NCI-H748 (cell line): ENCODE measurements around the gene DUOX2.
"Not testable (repeated sequence)": the region's sequence is repeated elsewhere in the genome, so short reads cannot be mapped to it uniquely, and the experiment has no call there.

ENCODE experiments used
- DNase-seq: peaks from one replicate; lab custom pipeline; 2025; ENCODE audit not compliant: unreplicated experiment; lab: John Stamatoyannopoulos, UW

DUOX2 gene

DNA sequence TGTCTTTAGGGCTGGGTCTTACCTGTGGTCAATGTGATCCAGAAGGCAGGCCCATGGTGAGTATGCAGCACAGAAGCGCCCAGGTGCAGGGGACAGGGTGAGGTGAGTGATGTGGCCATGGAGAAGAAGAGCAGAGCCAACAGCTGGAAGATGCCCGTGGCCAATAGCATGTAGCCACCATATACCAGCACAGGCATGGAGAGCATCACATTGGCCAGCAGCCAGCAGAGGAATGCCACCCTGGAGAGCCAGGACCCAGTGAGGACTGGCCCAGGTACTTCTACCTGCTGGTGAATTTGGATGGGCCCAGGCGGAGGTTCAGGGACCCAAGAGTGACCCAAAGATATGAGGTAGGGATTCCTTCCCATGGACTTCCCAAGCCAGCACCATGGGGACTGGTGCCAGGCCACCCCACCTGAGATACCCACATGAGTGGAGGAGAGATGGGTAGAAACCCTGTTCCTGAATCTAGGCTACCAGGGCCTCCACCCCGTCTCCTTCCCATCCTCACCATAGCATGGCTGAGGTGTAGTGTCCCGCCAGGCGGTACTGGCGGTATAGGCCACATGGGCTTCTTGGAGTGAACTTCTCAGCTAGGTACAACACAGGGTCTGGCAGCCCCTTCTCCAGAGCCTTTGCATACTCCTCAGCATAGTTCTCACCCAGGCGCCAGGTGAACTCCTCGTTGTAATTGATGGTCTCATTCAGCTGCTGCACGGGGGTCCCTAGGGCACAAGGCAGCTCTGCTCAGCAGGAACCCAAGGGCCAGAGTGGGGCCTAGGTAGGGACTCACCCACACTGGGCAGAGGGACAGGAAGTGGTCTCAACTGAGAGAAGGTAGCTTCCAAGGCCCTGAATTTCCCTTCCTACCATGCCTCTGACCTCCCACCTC lies 6.4 kb upstream of the DUOX2 start:
- no peak for DNase-seq

DNA sequence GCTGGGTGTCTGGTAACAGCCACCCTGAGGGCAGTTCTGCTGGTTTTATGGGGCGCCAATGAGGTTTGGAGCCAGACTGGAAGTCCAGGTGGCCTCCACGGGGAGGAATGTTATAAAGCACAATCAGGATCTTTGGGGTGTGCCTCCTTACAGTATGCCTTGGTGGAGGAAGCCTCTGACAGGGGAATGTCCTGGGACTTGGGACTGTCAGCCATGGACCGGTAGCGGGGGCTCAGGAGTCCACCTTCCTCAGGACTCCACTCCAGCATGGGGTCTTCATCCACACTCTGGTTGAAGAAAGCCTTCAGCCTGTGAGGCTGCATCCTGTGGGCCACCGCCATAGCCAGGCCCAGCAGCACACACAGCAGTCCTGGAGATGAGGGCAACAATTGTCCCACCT lies 5.0 kb upstream of the DUOX2 start:
- no peak for DNase-seq

DNA sequence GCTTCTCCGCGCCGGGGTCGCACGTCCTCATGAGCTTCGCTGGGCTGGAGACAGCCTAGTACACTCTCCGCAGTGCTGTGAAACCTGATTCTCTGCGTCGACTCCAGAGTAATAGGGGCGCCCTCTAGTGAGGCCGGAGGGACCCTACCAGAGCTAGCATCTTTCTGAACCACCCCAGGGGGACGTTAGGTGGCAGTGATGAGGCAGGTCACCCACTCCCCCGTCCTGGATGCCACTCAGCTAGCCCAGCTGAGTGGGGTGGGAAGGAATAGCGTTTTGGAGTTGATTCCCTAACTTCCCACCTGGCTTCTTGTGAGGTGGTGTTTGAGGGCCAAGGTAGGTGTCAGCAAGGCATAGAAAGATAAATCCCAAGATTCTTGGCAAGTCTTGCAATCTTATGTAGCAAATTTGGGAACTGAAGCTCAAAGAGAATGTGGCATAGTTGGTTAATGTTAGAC lies 4.2 kb upstream of the DUOX2 start:
- DNase-seq = peak; percentile 87

DNA sequence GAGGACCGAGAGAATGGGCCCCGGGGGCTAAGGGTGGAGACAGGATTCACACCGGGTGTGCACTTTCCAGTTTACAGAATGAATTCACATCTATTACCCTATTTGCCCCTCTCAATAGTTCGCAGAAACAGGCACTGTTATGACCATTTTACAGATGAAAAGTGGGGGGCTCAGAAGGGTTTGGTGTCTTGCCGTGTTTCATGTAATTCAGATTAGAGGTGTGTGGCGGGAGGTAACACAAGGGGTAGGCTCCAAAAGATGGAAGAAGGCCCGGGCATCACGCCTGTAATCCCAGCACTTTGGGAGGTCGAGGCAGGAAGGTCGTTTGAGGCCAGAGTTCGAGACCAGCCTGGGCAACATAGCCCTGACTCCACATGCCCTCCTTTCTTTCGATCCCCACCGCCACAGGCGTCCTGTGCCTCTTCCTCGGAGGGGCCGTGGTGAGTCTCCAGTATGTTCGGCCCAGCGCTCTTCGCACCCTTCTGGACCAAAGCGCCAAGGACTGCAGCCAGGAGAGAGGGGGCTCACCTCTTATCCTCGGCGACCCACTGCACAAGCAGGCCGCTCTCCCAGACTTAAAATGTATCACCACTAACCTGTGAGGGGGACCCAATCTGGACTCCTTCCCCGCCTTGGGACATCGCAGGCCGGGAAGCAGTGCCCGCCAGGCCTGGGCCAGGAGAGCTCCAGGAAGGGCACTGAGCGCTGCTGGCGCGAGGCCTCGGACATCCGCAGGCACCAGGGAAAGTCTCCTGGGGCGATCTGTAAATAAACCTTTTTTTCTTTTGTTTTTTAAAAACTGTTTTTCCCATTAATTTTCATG lies 3.5 kb upstream of the DUOX2 start:
- DNase-seq = no peak

DNA sequence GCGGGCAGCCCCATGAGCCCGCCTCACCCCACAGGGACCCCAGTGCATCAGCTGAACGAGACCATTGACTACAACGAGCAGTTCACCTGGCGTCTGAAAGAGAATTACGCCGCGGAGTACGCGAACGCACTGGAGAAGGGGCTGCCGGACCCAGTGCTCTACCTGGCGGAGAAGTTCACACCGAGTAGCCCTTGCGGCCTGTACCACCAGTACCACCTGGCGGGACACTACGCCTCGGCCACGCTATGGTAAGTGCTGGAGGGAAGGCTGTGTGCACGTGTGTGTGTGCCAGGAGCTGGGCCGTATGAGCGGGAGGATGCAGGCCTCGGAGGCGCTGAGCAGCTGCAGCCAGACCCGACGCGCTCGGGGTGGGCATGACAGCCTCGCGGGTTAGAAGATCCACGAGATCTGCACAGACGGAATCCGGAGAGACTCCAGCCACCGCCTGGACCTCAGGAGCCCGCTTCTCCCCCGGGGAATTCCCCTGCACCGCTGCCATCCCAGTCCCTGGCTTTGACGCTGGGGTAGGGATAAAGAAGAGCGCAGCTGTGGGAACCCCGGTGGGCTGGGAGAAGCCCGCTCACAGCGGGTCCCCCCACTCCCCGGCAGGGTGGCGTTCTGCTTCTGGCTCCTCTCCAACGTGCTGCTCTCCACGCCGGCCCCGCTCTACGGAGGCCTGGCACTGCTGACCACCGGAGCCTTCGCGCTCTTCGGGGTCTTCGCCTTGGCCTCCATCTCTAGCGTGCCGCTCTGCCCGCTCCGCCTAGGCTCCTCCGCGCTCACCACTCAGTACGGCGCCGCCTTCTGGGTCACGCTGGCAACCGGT lies 2.7 kb upstream of the DUOX2 start:
- no peak for DNase-seq

DNA sequence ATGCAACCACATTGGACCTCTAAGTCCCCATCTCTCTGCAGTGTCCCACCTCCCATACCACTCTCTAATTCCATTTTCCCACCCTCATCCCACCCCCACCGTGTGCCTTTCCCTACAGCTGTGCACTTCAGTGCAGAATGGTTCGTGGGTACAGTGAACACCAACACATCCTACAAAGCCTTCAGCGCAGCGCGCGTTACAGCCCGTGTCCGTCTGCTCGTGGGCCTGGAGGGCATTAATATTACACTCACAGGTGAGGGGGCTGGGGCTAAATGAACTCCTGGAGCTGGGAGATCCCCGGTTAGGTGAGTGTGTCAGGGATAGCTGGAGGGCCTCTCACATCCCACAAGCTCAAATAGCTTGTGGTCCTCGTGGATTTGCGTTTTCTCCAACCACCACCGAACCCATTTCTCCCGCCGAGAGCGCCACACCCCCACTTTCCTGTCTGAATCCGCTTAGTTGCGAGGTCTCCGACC lies 2.1 kb upstream of the DUOX2 start:
- DNase-seq = no peak

DNA sequence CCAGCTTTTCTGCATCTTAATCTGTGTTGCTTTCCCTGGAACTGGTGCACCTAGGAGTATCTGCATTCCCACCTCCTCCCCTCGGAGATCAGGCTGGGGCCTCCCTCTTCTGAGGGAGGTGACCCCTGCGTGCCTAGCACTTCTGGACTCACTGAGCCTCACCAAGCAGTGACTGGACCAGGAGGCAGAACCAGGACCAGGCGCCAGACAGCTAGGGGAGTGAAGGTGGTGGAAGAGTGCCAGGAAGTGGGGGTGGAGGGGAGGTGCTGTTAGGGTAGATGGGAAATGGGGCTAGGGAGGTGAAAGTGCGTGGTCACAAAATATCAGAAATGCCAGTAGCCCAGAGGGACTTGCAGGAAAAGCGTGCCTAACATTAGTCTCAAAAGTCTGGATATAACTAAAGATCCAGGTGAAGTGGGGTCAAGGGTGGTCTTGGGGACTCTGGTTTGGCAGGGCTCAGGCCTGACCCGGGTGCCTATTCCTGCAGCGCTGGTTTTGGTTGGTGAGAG lies 1.4 kb upstream of the DUOX2 start:
- no peak for DNase-seq

DNA sequence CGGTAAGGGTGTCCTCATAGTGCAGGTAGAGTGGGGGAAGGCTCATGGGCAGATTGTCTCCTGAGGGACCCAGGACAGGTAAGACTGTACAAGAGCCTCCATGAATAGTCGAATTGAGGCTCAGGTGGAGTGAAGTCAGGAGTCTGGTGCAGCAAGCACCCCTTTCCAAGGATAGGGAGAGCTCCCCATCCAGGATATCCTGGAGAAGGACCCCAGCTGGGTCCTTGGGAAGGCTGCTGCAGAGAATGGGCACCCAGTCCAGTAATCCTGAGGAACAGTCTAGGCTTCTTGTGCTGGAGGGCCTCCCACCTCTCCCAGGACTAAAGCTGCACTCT lies 746 bp upstream of the DUOX2 start:
- DNase-seq = no peak

DNA sequence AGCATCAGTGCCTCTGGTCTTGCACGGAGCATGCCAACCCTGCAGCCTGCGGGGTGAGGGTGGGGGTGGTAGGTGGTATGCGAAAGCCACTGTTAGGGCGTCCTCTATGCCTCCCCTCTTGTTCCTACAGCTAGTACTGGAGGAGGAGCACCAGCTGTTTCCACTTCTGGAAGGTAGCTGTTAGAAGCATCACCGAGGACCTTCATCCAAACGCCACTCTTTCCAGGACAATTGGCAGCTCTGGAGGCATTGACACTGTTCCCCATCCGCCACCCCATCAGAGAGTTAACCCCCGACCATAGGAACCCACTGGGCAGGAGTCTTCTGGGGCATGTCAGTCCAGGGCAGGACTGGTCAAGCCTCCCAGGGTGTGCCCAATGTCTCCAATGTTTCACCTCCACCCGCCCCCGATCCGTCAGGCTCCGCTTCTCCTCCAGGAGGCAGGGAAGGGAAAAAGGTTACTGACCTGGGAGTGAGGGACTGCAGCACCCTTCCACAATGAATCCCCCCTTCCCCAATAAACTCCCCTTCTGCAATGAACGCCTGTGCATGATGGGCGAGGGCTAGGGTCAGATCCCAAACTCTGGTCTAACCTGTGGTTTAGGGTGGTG lies 487 bp downstream of the DUOX2 start:
- no peak for DNase-seq

DNA sequence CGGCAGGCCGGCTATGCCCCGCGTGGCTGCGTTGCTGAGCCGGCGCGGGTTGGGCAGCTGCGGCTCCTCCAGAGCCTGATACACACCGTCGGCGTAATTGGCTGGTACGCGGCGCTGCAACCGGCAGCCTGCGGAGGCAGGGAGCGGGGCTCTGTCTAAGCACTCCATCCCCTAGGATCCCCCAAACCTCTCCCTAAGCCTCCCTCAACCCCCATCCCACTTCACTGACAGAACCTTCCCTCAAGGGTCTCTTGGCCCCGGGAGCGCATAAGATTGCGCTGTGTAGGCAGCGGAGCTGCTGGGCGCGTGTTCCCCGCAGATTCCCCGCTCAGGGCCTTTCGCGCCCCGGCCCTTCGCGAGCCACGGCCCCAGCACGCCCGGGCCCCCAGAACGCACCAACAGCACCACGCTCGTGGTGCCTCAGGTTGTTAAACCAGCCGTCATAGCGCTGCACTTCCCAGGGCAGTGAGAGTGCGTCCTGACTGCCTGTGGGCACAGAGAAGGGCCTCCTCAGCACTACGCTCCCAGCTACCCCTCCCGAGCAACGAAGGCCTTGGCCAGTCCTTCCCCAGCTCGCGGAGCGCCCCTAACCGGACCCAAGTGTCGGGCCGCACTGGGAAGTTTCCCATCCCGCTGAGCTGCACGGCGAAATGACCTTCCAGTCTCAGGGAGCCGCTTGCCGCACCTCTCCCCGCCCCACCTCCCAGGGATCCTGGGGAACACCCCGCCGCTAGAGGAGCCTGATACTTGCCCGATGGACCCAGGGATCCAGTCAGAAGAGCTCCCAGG lies 1.2 kb downstream of the DUOX2 start:
- peak; percentile 28 for DNase-seq

DNA sequence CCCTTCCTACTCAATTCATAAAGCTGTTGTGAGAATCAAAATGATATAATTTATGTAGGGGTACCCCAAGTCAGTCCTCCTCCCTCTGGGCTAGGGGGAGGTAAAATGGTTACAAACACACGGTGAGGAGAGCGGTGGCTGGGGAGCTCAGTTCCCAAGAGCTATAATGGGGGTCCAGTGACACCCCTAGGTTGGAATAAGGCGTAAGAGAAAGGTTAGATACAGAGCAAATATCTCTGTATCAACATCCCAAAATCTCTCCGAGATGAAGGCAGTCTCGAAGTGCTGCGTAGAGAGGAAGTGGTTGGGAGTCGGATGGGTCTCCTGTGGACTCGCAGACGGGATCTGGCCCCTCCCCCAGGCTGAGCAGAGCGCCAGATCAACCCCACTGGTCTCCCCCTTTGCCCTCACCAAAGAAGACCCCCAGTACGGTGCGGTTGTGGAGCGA lies 1.8 kb downstream of the DUOX2 start:
- peak; percentile 23 for DNase-seq

DNA sequence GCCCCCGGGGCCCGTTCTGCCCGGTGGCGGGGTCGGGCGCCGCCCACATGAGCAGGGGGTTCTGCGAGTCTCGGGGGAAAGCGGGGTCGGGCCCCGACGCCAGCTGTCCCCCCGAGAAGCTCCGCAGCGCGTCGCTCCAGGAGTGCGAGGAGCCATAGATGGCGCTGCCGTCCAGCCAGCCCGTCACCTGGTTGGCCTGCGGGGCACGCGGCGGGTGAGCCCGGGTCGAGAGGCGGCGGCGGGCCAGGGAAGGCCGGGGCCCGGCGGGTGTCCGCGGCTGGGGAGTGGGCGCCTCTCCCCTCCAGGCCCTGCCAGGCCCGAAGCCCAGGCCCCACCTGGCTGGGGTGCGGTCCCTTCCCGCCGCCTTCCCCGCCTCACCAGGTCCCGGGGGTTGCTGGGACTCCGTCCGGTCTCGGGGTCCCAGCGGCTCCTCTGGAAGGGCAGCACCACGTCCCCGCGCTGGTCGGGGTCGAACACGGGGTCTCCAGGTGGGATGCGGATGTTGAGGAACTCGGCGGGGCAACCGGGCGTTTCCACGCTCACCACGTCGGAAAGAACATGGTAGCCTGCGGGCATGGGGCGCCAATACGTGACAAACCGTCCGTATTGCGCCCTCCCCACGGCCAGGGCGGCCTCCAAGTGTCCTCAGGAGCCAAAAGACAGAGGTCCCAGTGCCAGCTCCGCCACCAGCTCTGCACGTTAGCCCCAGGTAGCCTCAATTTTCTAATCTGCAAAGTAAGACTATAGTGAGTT lies 2.4 kb downstream of the DUOX2 start:
- DNase-seq = no peak

DNA sequence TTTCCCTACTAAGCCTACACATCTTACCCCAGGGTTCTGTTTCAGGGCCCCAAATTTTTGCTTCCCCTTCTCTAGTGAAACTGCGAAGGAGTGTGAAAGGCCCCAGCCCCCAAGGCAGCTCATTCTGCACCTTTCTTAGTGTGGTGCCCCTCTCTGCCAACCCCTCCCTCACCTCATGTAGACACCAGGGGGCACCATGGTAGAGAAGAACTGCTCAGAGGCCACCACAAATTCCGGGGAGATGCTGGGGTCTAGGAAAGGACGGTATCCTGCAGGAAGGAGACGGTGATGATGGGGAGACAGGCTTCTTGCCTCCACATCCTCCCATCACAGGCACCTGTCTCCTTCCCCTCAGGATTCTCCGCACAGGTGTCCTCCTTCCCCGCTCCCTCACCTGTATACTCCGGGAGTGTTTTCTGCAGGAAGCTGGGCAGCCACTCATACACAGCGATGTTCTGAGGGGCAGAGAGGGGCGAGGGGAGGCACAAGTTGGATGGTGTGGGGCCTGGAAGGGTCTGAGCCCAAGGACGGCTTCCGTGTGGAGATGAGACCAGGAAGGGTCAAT lies 3.6 kb downstream of the DUOX2 start:
- no peak for DNase-seq

DNA sequence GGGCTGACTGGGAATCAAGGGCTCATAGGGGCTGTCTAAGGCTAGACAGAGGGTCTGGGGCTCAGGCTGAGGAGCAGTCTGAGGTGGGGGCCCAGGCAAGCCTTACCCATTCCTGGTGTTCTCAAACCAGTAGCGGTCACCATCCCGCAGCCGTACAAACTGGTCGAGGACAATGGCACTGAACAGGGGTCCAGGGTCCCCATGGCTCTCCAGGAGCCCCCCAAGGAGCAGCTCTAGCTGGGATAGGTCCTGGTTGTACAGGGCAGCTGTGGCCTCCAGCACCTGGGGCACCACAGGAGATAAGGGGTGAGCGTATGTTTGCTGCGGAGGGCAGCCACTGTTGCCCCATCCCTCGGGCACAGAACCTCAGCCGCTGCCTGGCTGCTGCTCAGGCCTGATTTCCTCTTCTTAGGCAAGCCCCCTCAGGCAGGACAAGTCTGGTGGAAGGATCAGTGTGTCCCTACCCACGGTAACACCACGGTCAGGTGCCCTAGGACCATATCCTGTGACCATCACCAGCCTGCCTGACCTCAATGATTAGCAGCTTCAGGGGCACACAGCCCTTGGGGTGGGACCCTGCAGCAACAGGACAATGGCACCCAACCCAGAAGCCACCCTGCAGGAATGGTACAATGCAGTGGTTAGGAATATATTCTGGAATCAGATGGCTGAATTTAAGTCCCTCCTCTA lies 5.9 kb downstream of the DUOX2 start:
- DNase-seq = no peak

DNA sequence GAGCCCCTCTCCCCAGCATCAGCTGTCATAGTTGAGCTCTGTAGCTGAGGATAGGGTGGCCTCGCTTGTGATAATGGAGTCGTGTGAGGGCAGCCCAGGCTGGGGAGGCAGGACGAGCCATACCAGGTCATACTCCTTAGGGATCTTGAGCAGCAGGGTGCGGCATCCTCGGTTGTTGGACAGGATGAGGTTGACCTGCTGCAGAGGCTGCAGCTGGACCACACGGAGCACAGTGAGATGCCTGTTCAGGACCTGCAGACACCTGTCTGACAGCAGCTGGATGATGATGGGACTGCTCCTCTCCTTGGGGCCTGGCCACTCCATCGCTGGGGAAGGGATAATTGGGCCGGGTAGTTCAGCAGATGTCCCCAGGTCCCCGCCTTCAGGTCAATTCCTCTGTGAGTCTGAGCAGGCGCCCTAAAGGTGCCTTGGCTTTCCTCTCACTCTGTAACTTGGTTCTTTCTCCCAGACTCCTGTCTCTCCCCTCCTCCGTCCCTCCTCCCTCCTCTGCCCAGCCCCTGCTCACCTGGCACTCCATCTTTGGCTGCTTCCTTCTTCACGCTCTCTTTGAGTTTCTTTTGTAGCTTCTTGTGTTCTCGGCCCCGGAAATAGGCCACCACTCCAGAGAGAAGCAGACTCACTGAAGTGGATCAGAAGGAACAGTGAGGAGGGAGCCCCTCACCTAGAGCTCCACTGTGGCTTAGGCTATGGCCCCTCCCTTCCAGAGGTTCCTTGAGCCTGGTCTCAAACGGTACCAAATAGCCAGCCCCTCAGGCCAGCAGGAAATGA lies 7.8 kb downstream of the DUOX2 start:
- DNase-seq = no peak

DNA sequence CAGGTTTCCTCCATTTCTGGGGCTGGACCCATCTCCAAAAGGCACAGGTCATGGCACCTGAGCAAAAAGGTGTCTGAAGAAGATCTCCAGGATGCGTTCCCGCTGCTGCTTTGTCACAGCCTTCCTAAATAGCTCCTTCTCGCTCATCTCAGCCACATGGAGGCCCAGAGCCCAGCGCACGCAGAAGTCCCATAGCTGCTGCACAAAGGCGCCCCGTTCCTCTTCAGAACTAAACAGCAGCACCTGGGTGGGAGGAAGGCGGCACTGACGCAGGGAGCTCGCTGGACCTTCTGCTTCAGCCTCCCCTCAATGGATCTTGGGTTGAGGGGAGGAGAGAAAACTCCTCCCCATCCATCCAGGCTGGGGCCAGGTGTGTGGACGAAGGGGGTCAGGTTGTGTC lies 8.4 kb downstream of the DUOX2 start:
- no peak for DNase-seq

DNA sequence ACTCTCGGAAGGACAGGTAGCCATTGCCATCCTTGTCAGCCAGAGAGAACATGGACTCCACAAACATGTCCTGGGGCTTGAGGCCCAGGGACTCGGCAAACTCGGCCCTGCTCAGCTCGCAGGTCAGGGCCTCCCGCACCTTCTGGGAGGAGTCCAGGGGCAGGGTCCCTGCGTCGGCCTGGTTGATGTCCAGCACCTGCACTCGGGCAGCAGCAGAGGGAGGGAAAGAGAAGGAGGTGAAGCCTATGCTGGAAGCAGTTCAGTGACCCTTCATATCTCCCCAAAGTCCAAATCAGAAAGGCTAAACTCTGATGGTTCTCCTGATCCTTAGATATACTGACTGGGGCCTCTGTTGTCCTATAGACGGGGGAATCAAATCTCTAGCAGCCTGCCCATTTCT lies 9.8 kb downstream of the DUOX2 start:
- not testable (repeated sequence) for DNase-seq
